Measurements from ENCODE around the gene GALNT1.

GALNT1 gene

DNA sequence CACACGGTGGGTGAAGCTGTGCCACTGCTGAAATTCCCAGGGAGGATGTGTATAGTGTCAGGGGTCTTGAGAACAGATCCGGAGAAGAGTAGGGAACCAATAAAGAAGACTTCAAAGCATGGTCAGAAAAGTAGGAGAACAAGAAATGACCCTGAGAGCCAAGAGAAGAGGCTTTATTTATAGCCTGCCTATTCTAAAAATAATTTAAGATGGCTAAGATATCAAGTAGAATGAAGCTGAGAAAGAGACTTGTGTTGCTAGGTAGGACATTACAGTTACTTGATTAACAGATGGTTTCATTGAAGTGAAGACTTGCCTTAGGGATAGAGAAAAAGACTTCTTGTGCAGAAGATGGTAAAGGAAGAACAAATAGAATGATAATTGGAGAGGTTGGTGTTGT, 43.7 kb downstream of the GALNT1 start:
- H3K9me3 ChIP-seq (replicated peaks; ENCODE audit: insufficient read depth, low read length): no peaks in the 10 kb centered on the region
- TF ChIP-seq, protein P1, sequence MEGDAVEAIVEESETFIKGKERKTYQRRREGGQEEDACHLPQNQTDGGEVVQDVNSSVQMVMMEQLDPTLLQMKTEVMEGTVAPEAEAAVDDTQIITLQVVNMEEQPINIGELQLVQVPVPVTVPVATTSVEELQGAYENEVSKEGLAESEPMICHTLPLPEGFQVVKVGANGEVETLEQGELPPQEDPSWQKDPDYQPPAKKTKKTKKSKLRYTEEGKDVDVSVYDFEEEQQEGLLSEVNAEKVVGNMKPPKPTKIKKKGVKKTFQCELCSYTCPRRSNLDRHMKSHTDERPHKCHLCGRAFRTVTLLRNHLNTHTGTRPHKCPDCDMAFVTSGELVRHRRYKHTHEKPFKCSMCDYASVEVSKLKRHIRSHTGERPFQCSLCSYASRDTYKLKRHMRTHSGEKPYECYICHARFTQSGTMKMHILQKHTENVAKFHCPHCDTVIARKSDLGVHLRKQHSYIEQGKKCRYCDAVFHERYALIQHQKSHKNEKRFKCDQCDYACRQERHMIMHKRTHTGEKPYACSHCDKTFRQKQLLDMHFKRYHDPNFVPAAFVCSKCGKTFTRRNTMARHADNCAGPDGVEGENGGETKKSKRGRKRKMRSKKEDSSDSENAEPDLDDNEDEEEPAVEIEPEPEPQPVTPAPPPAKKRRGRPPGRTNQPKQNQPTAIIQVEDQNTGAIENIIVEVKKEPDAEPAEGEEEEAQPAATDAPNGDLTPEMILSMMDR (IDR thresholded peaks at IDR 0.05; ENCODE audit: low read length): no peak
- TF ChIP-seq EZH2 (optimal IDR thresholded peaks at IDR 0.05; ENCODE audit: low read depth, low read length) (no peak), EZH2phosphoT487 (IDR thresholded peaks at IDR 0.05; ENCODE audit: low read length) (no peak)
- H4K20me1 ChIP-seq (ENCODE audit: insufficient read depth, low read length): no peaks in the 10 kb centered on the region
- H3K9ac ChIP-seq (ENCODE audit: low read length): no peak overlapping the region
- peaks cover 14% of the 10 kb centered on the region for H3K4me1 ChIP-seq (ENCODE audit: low read length)
- no peaks in the 10 kb centered on the region for H3K9me2 ChIP-seq (replicated peaks; ENCODE audit: insufficient read depth, low read length)
- peaks cover 5% of the 10 kb centered on the region; the same call in 1 of the 2 replicates for H3F3A ChIP-seq (ENCODE audit: insufficient read depth, low read length)
- no peak for DNase-seq
- H3K4me3 ChIP-seq (ENCODE audit: low read length): no peak overlapping the region
- H3K36me3 ChIP-seq (replicated peaks; ENCODE audit: insufficient read depth, low read length): no peaks in the 10 kb centered on the region
- no peaks in the 10 kb centered on the region for H3K27me3 ChIP-seq (replicated peaks; ENCODE audit: insufficient read depth, low read length)
- H3K79me2 ChIP-seq (ENCODE audit: low read length): no peaks in the 10 kb centered on the region
- no peak overlapping the region for H3K27ac ChIP-seq (ENCODE audit: low read length)
- no peak overlapping the region for H2AFZ ChIP-seq (ENCODE audit: low read length)
- no peak overlapping the region for H3K4me2 ChIP-seq (ENCODE audit: low read depth, low read length)

GRCh38 chr18:35633761-35634160, 52.2 kb downstream of the GALNT1 start:
- DNase-seq: no peak
- no peaks in the 10 kb centered on the region for H3K36me3 ChIP-seq (replicated peaks; ENCODE audit: insufficient read depth, low read length)
- no peaks in the 10 kb centered on the region for H3K4me1 ChIP-seq (ENCODE audit: low read length)
- H4K20me1 ChIP-seq (ENCODE audit: insufficient read depth, low read length): no peaks in the 10 kb centered on the region
- no peaks in the 10 kb centered on the region for H3K9me2 ChIP-seq (replicated peaks; ENCODE audit: insufficient read depth, low read length)
- no peak overlapping the region for H3K4me2 ChIP-seq (ENCODE audit: low read depth, low read length)
- no peaks in the 10 kb centered on the region for H3K27me3 ChIP-seq (replicated peaks; ENCODE audit: insufficient read depth, low read length)
- H3K9me3 ChIP-seq (replicated peaks; ENCODE audit: insufficient read depth, low read length): no peaks in the 10 kb centered on the region
- H3K79me2 ChIP-seq (ENCODE audit: low read length): no peaks in the 10 kb centered on the region
- no peak overlapping the region for H3K4me3 ChIP-seq (ENCODE audit: low read length)
- TF ChIP-seq EZH2phosphoT487 (IDR thresholded peaks at IDR 0.05; ENCODE audit: low read length) (no peak), EZH2 (optimal IDR thresholded peaks at IDR 0.05; ENCODE audit: low read depth, low read length) (no peak)
- TF ChIP-seq, protein P1 (IDR thresholded peaks at IDR 0.05; ENCODE audit: low read length): no peak
- no peak overlapping the region for H2AFZ ChIP-seq (ENCODE audit: low read length)
- H3K9ac ChIP-seq (ENCODE audit: low read length): no peak overlapping the region
- H3K27ac ChIP-seq (ENCODE audit: low read length): no peak overlapping the region
- no peaks in the 10 kb centered on the region for H3F3A ChIP-seq (ENCODE audit: insufficient read depth, low read length)

- no peak overlapping the region for H3K4me3 ChIP-seq (ENCODE audit: low read length)
- no peaks in the 10 kb centered on the region for H4K20me1 ChIP-seq (ENCODE audit: insufficient read depth, low read length)
- H3K27ac ChIP-seq (ENCODE audit: low read length): no peak overlapping the region
- H3K79me2 ChIP-seq (ENCODE audit: low read length): no peaks in the 10 kb centered on the region
- TF ChIP-seq EZH2 (optimal IDR thresholded peaks at IDR 0.05; ENCODE audit: low read depth, low read length): no peak
- TF ChIP-seq EZH2phosphoT487 (IDR thresholded peaks at IDR 0.05; ENCODE audit: low read length): no peak
- TF ChIP-seq, protein P1 (IDR thresholded peaks at IDR 0.05; ENCODE audit: low read length): no peak
- no peaks in the 10 kb centered on the region for H3F3A ChIP-seq (ENCODE audit: insufficient read depth, low read length)
- H3K36me3 ChIP-seq (replicated peaks; ENCODE audit: insufficient read depth, low read length): no peaks in the 10 kb centered on the region
- no peaks in the 10 kb centered on the region for H3K9me3 ChIP-seq (replicated peaks; ENCODE audit: insufficient read depth, low read length)
- no peak overlapping the region for H3K9ac ChIP-seq (ENCODE audit: low read length)
- no peaks in the 10 kb centered on the region for H3K4me1 ChIP-seq (ENCODE audit: low read length)
- no peak for DNase-seq
- no peaks in the 10 kb centered on the region for H3K27me3 ChIP-seq (replicated peaks; ENCODE audit: insufficient read depth, low read length)
- no peaks in the 10 kb centered on the region for H3K9me2 ChIP-seq (replicated peaks; ENCODE audit: insufficient read depth, low read length)
- H2AFZ ChIP-seq (ENCODE audit: low read length): no peak overlapping the region
- H3K4me2 ChIP-seq (ENCODE audit: low read depth, low read length): no peak overlapping the region
These were observed 52.8 kb downstream of the GALNT1 start for GRCh38 chr18:35634323-35634722.
